T-cell (primary cell): ENCODE measurements around the gene TNNT2. TPM values are rescaled to one million over a fixed set of nuclear protein-coding genes. Genes with fewer than 3 reads are reported as not detected.

Experiments used
- ATAC-seq, 4 experiments: fragments of 200-7000 bp in 3 of 4; fragments of 150-1000 bp in 1 of 4; cut with Tn5 transposase; replicated peaks in 1 of 4; 1 replicate in 3 of 4; 2 replicates in 1 of 4; pipeline ENCODE4 v1.10.0; 2021; ENCODE audit warnings: moderate library complexity in 3 of 4, mild to moderate bottlenecking in 2 of 4, moderate number of reproducible peaks in 1 of 4
- CTCF ChIA-PET, 2 donors: fragments of 300-600 bp; sonication (Branson Sonifier 250); formaldehyde crosslinking; loops; one replicate each; lab custom pipeline; 2022; ENCODE audit warnings: antibody characterized with exemption in 2 of 2; lab: Charles Lee
- POLR2A ChIA-PET, 2 donors: fragments of 300-600 bp; sonication (Branson Sonifier 250); formaldehyde crosslinking; loops; one replicate each; lab custom pipeline; 2022; ENCODE audit warnings: antibody characterized with exemption in 2 of 2; lab: Charles Lee
- DNase-seq, 35 experiments: peaks; one replicate each; pipeline versions ENCODE4 v3.0.0 to v3.0.0-alpha.2; 2013 to 2023
- H3K27ac ChIP-seq: one replicate; pipeline ENCODE4 v1.5.1; 2013; ENCODE audit warnings: low read length
- H3K27me3 ChIP-seq, 2 experiments: replicated peaks in 1 of 2; 1 replicate in 1 of 2; 2 replicates in 1 of 2; pipeline versions ENCODE4 v1.6.1 to v1.7.0; 2013; ENCODE audit warnings: low read length in 1 of 2, mixed read lengths in 1 of 2; ENCODE audit not compliant: control insufficient read depth in 2 of 2, insufficient read depth in 2 of 2; ENCODE audit errors: extremely low read depth in 1 of 2
- H3K36me3 ChIP-seq, 2 donors: 1 replicate in 1 of 2; 2 replicates in 1 of 2; pipeline versions ENCODE4 v1.6.1 to v1.7.0; 2013; ENCODE audit warnings: low read length in 1 of 2; ENCODE audit not compliant: control insufficient read depth in 2 of 2, insufficient read depth in 1 of 2; ENCODE audit errors: extremely low read depth in 1 of 2
- H3K4me1 ChIP-seq, 2 experiments: 1 replicate in 1 of 2; 2 replicates in 1 of 2; pipeline versions ENCODE4 v1.6.1 to v1.7.0; 2013; ENCODE audit warnings: low read length in 2 of 2, mixed read lengths in 1 of 2; ENCODE audit not compliant: insufficient read depth in 2 of 2, control insufficient read depth in 1 of 2; ENCODE audit errors: extremely low read depth in 1 of 2
- H3K4me3 ChIP-seq, 2 donors: 1 replicate in 1 of 2; 2 replicates in 1 of 2; pipeline versions ENCODE4 v1.5.1 to v1.7.0; 2013; ENCODE audit warnings: mild to moderate bottlenecking in 2 of 2, low read length in 1 of 2, moderate library complexity in 1 of 2; ENCODE audit not compliant: control insufficient read depth in 1 of 2; ENCODE audit errors: extremely low read depth in 1 of 2
- H3K9me3 ChIP-seq: 2 replicates; pipeline ENCODE4 v1.7.0; 2013
- H3K27ac Mint-ChIP-seq, 2 donors: one replicate each; pipeline ENCODE4 v1.8.0; 2020 to 2021; ENCODE audit warnings: mild to moderate bottlenecking in 2 of 2, mixed read lengths in 2 of 2
- H3K27me3 Mint-ChIP-seq, 2 donors: one replicate each; pipeline ENCODE4 v1.8.0; 2021 to 2022; ENCODE audit warnings: mixed read lengths in 2 of 2
- H3K36me3 Mint-ChIP-seq: one replicate; pipeline ENCODE4 v1.8.0; 2021; ENCODE audit warnings: mixed read lengths
- H3K4me1 Mint-ChIP-seq, 3 donors: one replicate each; pipeline ENCODE4 v1.8.0; 2020 to 2022; ENCODE audit warnings: mixed read lengths in 3 of 3, mild to moderate bottlenecking in 1 of 3
- H3K4me3 Mint-ChIP-seq, 3 donors: one replicate each; pipeline ENCODE4 v1.8.0; 2020 to 2022; ENCODE audit warnings: mild to moderate bottlenecking in 3 of 3, mixed read lengths in 3 of 3, moderate library complexity in 3 of 3
- H3K9me3 Mint-ChIP-seq, 3 donors: one replicate each; pipeline ENCODE4 v1.8.0; 2020 to 2022; ENCODE audit warnings: mixed read lengths in 3 of 3
- WGBS: methylation state at CpG from one replicate; pipeline ENCODE4 v1.1.5; 2013; ENCODE audit warnings: missing lambda C conversion rate; ENCODE audit not compliant: insufficient coverage; 5-methylcytosine and 5-hydroxymethylcytosine counted together
- total RNA-seq, 35 experiments: library from RNA in 6 of 35; stranded (reverse) in 6 of 35; fragments of 120-200 nt in 1 of 35; gene quantifications; one replicate each; pipeline versions ENCODE4 v1.2.1 to v1.2.4 and lab custom pipeline; 2013 to 2026

The TNNT2 gene
- total RNA-seq, 5 donors from 2014 or later (not counting 1 experiment from before 2014, with no cell fraction given) = not detected

- H3K27ac Mint-ChIP-seq = no peak overlapping the region
- H3K4me1 Mint-ChIP-seq = peaks cover 0 to 4% (median 0%) of the 10 kb centered on the region in 3 donors
- no peak for ATAC-seq
- no peaks in the 10 kb centered on the region for H3K9me3 Mint-ChIP-seq
- no peaks in the 10 kb centered on the region for H3K36me3 Mint-ChIP-seq
- Histone ChIP-seq H3K36me3 (no peaks in the 10 kb centered on the region), H3K27ac (no peak overlapping the region), H3K9me3 (no peaks in the 10 kb centered on the region), H3K4me1 (peaks cover 3 to 17% of the 10 kb centered on the region in 2 experiments), H3K27me3 (peaks cover 0 to 47% of the 10 kb centered on the region in 2 experiments), H3K4me3 (no peak overlapping the region)
- 100% methylated on average over 1 of the region's 7 CpGs for WGBS
- no peak for DNase-seq
- H3K4me3 Mint-ChIP-seq = no peak overlapping the region
- peaks cover 23 to 39% of the 10 kb centered on the region in 2 donors for H3K27me3 Mint-ChIP-seq
- CTCF ChIA-PET = no interaction called here
- POLR2A ChIA-PET = no interaction called here
These were observed 65.2 kb downstream of the TNNT2 start for GRCh38 chr1:201312298-201312697.

- Histone ChIP-seq H3K27ac (no peak overlapping the region), H3K9me3 (no peaks in the 10 kb centered on the region), H3K36me3 (no peaks in the 10 kb centered on the region), H3K4me3 (no peak overlapping the region), H3K4me1 (peaks cover 3 to 17% of the 10 kb centered on the region in 2 experiments), H3K27me3 (peaks cover 0 to 51% of the 10 kb centered on the region in 2 experiments)
- Mint-ChIP-seq H3K36me3 (no peaks in the 10 kb centered on the region), H3K4me1 (peaks cover 0 to 4% (median 0%) of the 10 kb centered on the region in 3 donors), H3K4me3 (no peak overlapping the region), H3K27ac (no peak overlapping the region), H3K9me3 (no peaks in the 10 kb centered on the region), H3K27me3 (peaks cover 23 to 35% of the 10 kb centered on the region in 2 donors)
- POLR2A ChIA-PET = no interaction called here
- ATAC-seq (no peak), DNase-seq (peak in 1 of 35 experiments; percentile 27)
- CTCF ChIA-PET = no interaction called here
- WGBS = 56% methylated on average over 2 of the region's 8 CpGs
These were observed 66.0 kb downstream of the TNNT2 start for GRCh38 chr1:201311356-201312011.

GRCh38 chr1:201310986-201311355 lies 66.5 kb downstream of the TNNT2 start:
- Histone ChIP-seq H3K4me3 (no peak overlapping the region), H3K36me3 (no peaks in the 10 kb centered on the region), H3K27ac (no peak overlapping the region), H3K4me1 (peaks cover 3 to 17% of the 10 kb centered on the region in 2 experiments), H3K9me3 (no peaks in the 10 kb centered on the region), H3K27me3 (peaks cover 0 to 50% of the 10 kb centered on the region in 2 experiments)
- no peak for DNase-seq
- Mint-ChIP-seq H3K27me3 (peaks cover 23 to 35% of the 10 kb centered on the region in 2 donors), H3K4me3 (no peak overlapping the region), H3K4me1 (peaks cover 0 to 4% (median 0%) of the 10 kb centered on the region in 3 donors), H3K36me3 (no peaks in the 10 kb centered on the region), H3K9me3 (no peaks in the 10 kb centered on the region), H3K27ac (no peak overlapping the region)
- CTCF ChIA-PET = no interaction called here
- POLR2A ChIA-PET = no interaction called here
- 80% methylated on average over 1 of the region's 4 CpGs for WGBS
- no peak for ATAC-seq

- Histone ChIP-seq H3K4me1 (peaks cover 3 to 17% of the 10 kb centered on the region in 2 experiments), H3K9me3 (no peaks in the 10 kb centered on the region), H3K36me3 (no peaks in the 10 kb centered on the region), H3K27ac (no peak overlapping the region), H3K4me3 (no peak overlapping the region), H3K27me3 (peaks cover 0 to 50% of the 10 kb centered on the region in 2 experiments)
- Mint-ChIP-seq H3K4me3 (no peak overlapping the region), H3K9me3 (no peaks in the 10 kb centered on the region), H3K27me3 (peaks cover 24 to 35% of the 10 kb centered on the region in 2 donors), H3K4me1 (peaks cover 0 to 4% (median 0%) of the 10 kb centered on the region in 3 donors), H3K36me3 (no peaks in the 10 kb centered on the region), H3K27ac (no peak overlapping the region)
- DNase-seq (no peak), ATAC-seq (no peak)
- 60% methylated on average over 5 of the region's 7 CpGs for WGBS
- POLR2A ChIA-PET = no interaction called here
- CTCF ChIA-PET = no interaction called here
These were observed 67.1 kb downstream of the TNNT2 start for GRCh38 chr1:201310251-201310985.

GRCh38 chr1:201309416-201309815 lies 68.1 kb downstream of the TNNT2 start:
- Histone ChIP-seq H3K4me3 (no peak overlapping the region), H3K36me3 (no peaks in the 10 kb centered on the region), H3K27me3 (peaks cover 0 to 47% of the 10 kb centered on the region in 2 experiments), H3K9me3 (no peaks in the 10 kb centered on the region), H3K4me1 (peaks cover 3 to 17% of the 10 kb centered on the region in 2 experiments), H3K27ac (no peak overlapping the region)
- DNase-seq (peak in 2 of 35 experiments; percentile 4 to 8), ATAC-seq (no peak)
- CTCF ChIA-PET = no interaction called here
- H3K4me3 Mint-ChIP-seq = no peak overlapping the region
- peaks cover 22 to 26% of the 10 kb centered on the region in 2 donors for H3K27me3 Mint-ChIP-seq
- no peak overlapping the region for H3K27ac Mint-ChIP-seq
- WGBS = 0% methylated on average over 8 of the region's 9 CpGs
- no peaks in the 10 kb centered on the region for H3K9me3 Mint-ChIP-seq
- H3K4me1 Mint-ChIP-seq = peaks cover 0 to 4% (median 0%) of the 10 kb centered on the region in 3 donors
- no peaks in the 10 kb centered on the region for H3K36me3 Mint-ChIP-seq
- POLR2A ChIA-PET = no interaction called here
